ENCODE results near the gene CFL2. TPM values are rescaled to one million over a fixed set of nuclear protein-coding genes. Genes with fewer than 3 reads are reported as not detected.

The CFL2 gene
- total RNA-seq, 1 experiment from 2014 or later: 55.2 TPM

GRCh38 chr14:34688470-34689206 lies 25.8 kb downstream of the CFL2 start:
- H3K27me3 ChIP-seq (ENCODE audit: insufficient read depth, low read length): no peaks in the 10 kb centered on the region
- no peak overlapping the region for H3K4me2 ChIP-seq (ENCODE audit: low read length)
- H3K79me2 ChIP-seq (ENCODE audit: insufficient read depth, low read length): no peaks in the 10 kb centered on the region
- TF ChIP-seq SP1 (IDR thresholded peaks at IDR 0.05; ENCODE audit: low read depth): no peak
- no peak for TF ChIP-seq ATF3 (IDR thresholded peaks at IDR 0.05)
- no peak for TF ChIP-seq POLR2A (IDR thresholded peaks at IDR 0.05; ENCODE audit: borderline replicate concordance, extremely low read depth, insufficient read depth, insufficient read length)
- TF ChIP-seq ZBTB33 (IDR thresholded peaks at IDR 0.05; ENCODE audit: extremely low read depth, insufficient replicate concordance, low read length): no peak
- TF ChIP-seq SRF (IDR thresholded peaks at IDR 0.05; ENCODE audit: low read depth): no peak
- no peak for TF ChIP-seq EZH2 (IDR thresholded peaks at IDR 0.05)
- no peak for TF ChIP-seq SIN3A (IDR thresholded peaks at IDR 0.05; ENCODE audit: low read depth)
- no peak for TF ChIP-seq ZFX (IDR thresholded peaks at IDR 0.05)
- TF ChIP-seq ELF1 (IDR thresholded peaks at IDR 0.05; ENCODE audit: borderline replicate concordance, low read depth): no peak
- peaks cover 7 to 11% of the 10 kb centered on the region in 2 experiments; a peak in 3 of 4 replicates for H3K4me1 ChIP-seq (ENCODE audit: control insufficient read depth in 1 of 2, insufficient read depth in 2 of 2, low read length in 2 of 2)
- CTCF ChIA-PET: no interaction called here
- RAD21 ChIA-PET (ENCODE audit: low non-redundant PET in 1 of 2, low total read pairs in 2 of 2, uncharacterized antibody in 2 of 2, unreplicated experiment in 2 of 2): no interaction called here
- ATAC-seq (no peak), DNase-seq (ENCODE audit: low read depth, low spot score) (no peak)
- intact Hi-C loops (cut with micrococcal nuclease): no loop called here
- no peak overlapping the region for H2AFZ ChIP-seq (ENCODE audit: low read depth, low read length, poor library complexity, severe bottlenecking)
- H4K20me1 ChIP-seq (ENCODE audit: insufficient read depth): no peaks in the 10 kb centered on the region
- no peaks in the 10 kb centered on the region for H3K9me3 ChIP-seq (ENCODE audit: control insufficient read depth in 1 of 2, insufficient read depth in 1 of 2, low read depth in 1 of 2, low read length in 2 of 2)
- no peaks in the 10 kb centered on the region for H3K9me2 ChIP-seq (ENCODE audit: insufficient read depth)
- H3K9ac ChIP-seq (ENCODE audit: low read length): no peak overlapping the region
- H3K4me3 ChIP-seq (replicated peaks in 1 of 2; ENCODE audit: low read depth in 1 of 2, low read length in 2 of 2): no peak overlapping the region
- H3K27ac ChIP-seq (ENCODE audit: low read depth, low read length): no peak overlapping the region
- H3K36me3 ChIP-seq (ENCODE audit: control insufficient read depth in 1 of 2, insufficient read depth in 2 of 2, low read length in 2 of 2): no peaks in the 10 kb centered on the region
- no TSS peak for BruUV-seq (replicated peaks)
- POLR2A ChIA-PET: no interaction called here

Measured in HCT116 (cell line).